H1 (cell line): ENCODE data around the gene CASP12. TPM values are rescaled to one million over a fixed set of nuclear protein-coding genes. Genes with fewer than 3 reads are reported as not detected.

Source experiments
- CTCF ChIA-PET: fragments of 300-600 bp; sonication (Branson Sonifier 250); formaldehyde crosslinking; loops from one replicate; lab custom pipeline; 2021; ENCODE audit not compliant: partially characterized antibody; lab: Charles Lee
- POLR2A ChIA-PET: fragments of 300-600 bp; sonication (Branson Sonifier 250); formaldehyde crosslinking; loops from one replicate; lab custom pipeline; 2021; ENCODE audit warnings: inconsistent platforms; ENCODE audit not compliant: partially characterized antibody; lab: Charles Lee
- DNase-seq, 2 experiments: peaks; one replicate each; pipeline versions ENCODE4 v3.0.0 to v3.0.0-alpha.2; 2010 to 2022; ENCODE audit warnings: low spot score in 2 of 2, low read depth in 1 of 2, mixed read lengths in 1 of 2
- FAIRE-seq: peaks from 2 replicates; lab custom pipeline; 2011; peaks lifted over from hg19 to GRCh38; lab: Jason Lieb, UNC
- H2AFZ ChIP-seq: 2 replicates; pipeline ENCODE4 v1.8.1; 2012; ENCODE audit warnings: low read length, inconsistent platforms
- H2AK5ac ChIP-seq: 2 replicates; pipeline ENCODE4 v1.6.1; 2013; ENCODE audit warnings: low read depth, low read length
- H2BK120ac ChIP-seq: replicated peaks from 2 replicates; pipeline ENCODE3; 2013; ENCODE audit warnings: low read depth, low read length, inconsistent platforms
- H2BK12ac ChIP-seq: 2 replicates; pipeline ENCODE4 v1.6.1; 2013; ENCODE audit warnings: low read depth, low read length
- H2BK15ac ChIP-seq: 2 replicates; pipeline ENCODE4 v1.6.1; 2013; ENCODE audit warnings: low read length
- H2BK20ac ChIP-seq: 2 replicates; pipeline ENCODE4 v1.6.1; 2013; ENCODE audit warnings: low read length
- H2BK5ac ChIP-seq: 2 replicates; pipeline ENCODE4 v1.6.1; 2013; ENCODE audit warnings: low read depth, low read length
- H3K14ac ChIP-seq: 2 replicates; pipeline ENCODE4 v1.6.1; 2013; ENCODE audit warnings: inconsistent platforms; ENCODE audit not compliant: insufficient read length
- H3K18ac ChIP-seq: 2 replicates; pipeline ENCODE4 v1.6.1; 2013; ENCODE audit warnings: low read length; ENCODE audit errors: extremely low read depth
- H3K23ac ChIP-seq: 2 replicates; pipeline ENCODE4 v1.6.1; 2013; ENCODE audit warnings: inconsistent platforms; ENCODE audit not compliant: insufficient read length
- H3K23me2 ChIP-seq: 2 replicates; pipeline ENCODE4 v1.6.1; 2013; ENCODE audit warnings: low read depth, low read length
- H3K27ac ChIP-seq: 2 replicates; pipeline ENCODE4 v1.6.1; 2011; ENCODE audit warnings: low read depth, low read length, inconsistent platforms
- H3K27me3 ChIP-seq, 4 experiments: replicated peaks in 1 of 4; 1 replicate in 1 of 4; 2 replicates in 3 of 4; pipeline versions ENCODE4 v1.6.1 to v1.8.1; 2011 to 2013; ENCODE audit warnings: low read length in 3 of 4, mild to moderate bottlenecking in 3 of 4, inconsistent platforms in 2 of 4, mixed read lengths in 2 of 4, moderate library complexity in 1 of 4; ENCODE audit not compliant: control insufficient read depth in 3 of 4, insufficient read depth in 3 of 4; ENCODE audit errors: extremely low read depth in 1 of 4
- H3K36me3 ChIP-seq, 4 experiments: 2 replicates each; pipeline versions ENCODE4 v1.6.1 to v1.8.1; 2011 to 2013; ENCODE audit warnings: mild to moderate bottlenecking in 4 of 4, low read length in 3 of 4, moderate library complexity in 2 of 4, control low read depth in 1 of 4, inconsistent platforms in 1 of 4; ENCODE audit not compliant: insufficient read depth in 4 of 4, control insufficient read depth in 2 of 4
- H3K4ac ChIP-seq: replicated peaks from 2 replicates; pipeline ENCODE3; 2013; ENCODE audit warnings: low read length, low read depth, mixed read lengths, inconsistent platforms; ENCODE audit not compliant: insufficient read length
- H3K4me1 ChIP-seq, 4 experiments: replicated peaks in 1 of 4; 1 replicate in 1 of 4; 2 replicates in 3 of 4; pipeline versions ENCODE4 v1.6.1 to v1.8.1; 2011 to 2013; ENCODE audit warnings: low read length in 3 of 4, inconsistent platforms in 2 of 4, mixed read lengths in 1 of 4; ENCODE audit not compliant: insufficient read depth in 4 of 4, control insufficient read depth in 3 of 4
- H3K4me2 ChIP-seq, 2 experiments: 2 replicates each; pipeline versions ENCODE4 v1.6.1 to v1.8.1; 2011 to 2013; ENCODE audit warnings: low read depth in 2 of 2, low read length in 2 of 2, control low read depth in 1 of 2, inconsistent platforms in 1 of 2, mild to moderate bottlenecking in 1 of 2; ENCODE audit not compliant: insufficient read depth in 1 of 2
- H3K4me3 ChIP-seq, 4 experiments: fragments of 200-600, 300-600 bp in 1 of 4; sonication (generic), shearing (Covaris generic), sonication (Bioruptor Twin) in 1 of 4; 2 replicates each; pipeline versions ENCODE4 v1.5.1 to v1.8.1; 2011 to 2016; ENCODE audit warnings: low read length in 4 of 4, low read depth in 3 of 4, control low read depth in 2 of 4, inconsistent platforms in 2 of 4, mild to moderate bottlenecking in 2 of 4, mixed read lengths in 1 of 4, moderate library complexity in 1 of 4; ENCODE audit not compliant: insufficient read depth in 2 of 4; ENCODE audit errors: extremely low read depth in 1 of 4
- H3K56ac ChIP-seq: replicated peaks from 2 replicates; pipeline ENCODE3; 2013; ENCODE audit warnings: low read depth, mild to moderate bottlenecking, mixed read lengths, low read length, inconsistent platforms; ENCODE audit not compliant: insufficient read length
- H3K79me1 ChIP-seq: 2 replicates; pipeline ENCODE4 v1.6.1; 2013; ENCODE audit warnings: low read depth, low read length, control low read depth
- H3K79me2 ChIP-seq, 2 experiments: 2 replicates each; pipeline versions ENCODE4 v1.6.1 to v1.8.1; 2012 to 2013; ENCODE audit warnings: low read length in 2 of 2, mild to moderate bottlenecking in 2 of 2, inconsistent platforms in 1 of 2; ENCODE audit not compliant: insufficient read depth in 2 of 2, control insufficient read depth in 1 of 2
- H3K9ac ChIP-seq, 4 experiments: replicated peaks in 1 of 4; 1 replicate in 1 of 4; 2 replicates in 3 of 4; pipeline versions ENCODE4 v1.6.1 to v1.8.1; 2011 to 2013; ENCODE audit warnings: low read depth in 3 of 4, low read length in 3 of 4, control low read depth in 2 of 4, mild to moderate bottlenecking in 2 of 4, moderate library complexity in 2 of 4, inconsistent platforms in 1 of 4; ENCODE audit errors: extremely low read depth in 1 of 4
- H3K9me3 ChIP-seq, 2 experiments: 2 replicates each; pipeline versions ENCODE4 v1.6.1 to v1.8.1; 2012 to 2013; ENCODE audit warnings: mild to moderate bottlenecking in 2 of 2, moderate library complexity in 2 of 2, control low read depth in 1 of 2, inconsistent platforms in 1 of 2, low read depth in 1 of 2, low read length in 1 of 2, mixed read lengths in 1 of 2; ENCODE audit not compliant: insufficient read depth in 2 of 2
- H4K20me1 ChIP-seq, 2 experiments: replicated peaks in 1 of 2; 2 replicates each; pipeline versions ENCODE3 to v1.8.1; 2011 to 2013; ENCODE audit warnings: inconsistent platforms in 2 of 2, low read length in 2 of 2, mild to moderate bottlenecking in 1 of 2; ENCODE audit not compliant: insufficient read depth in 2 of 2, control insufficient read depth in 1 of 2
- H4K5ac ChIP-seq: 2 replicates; pipeline ENCODE4 v1.6.1; 2013; ENCODE audit warnings: low read length, low read depth, mixed read lengths, inconsistent platforms; ENCODE audit not compliant: insufficient read length
- H4K8ac ChIP-seq: 2 replicates; pipeline ENCODE4 v1.8.0; 2013; ENCODE audit warnings: mild to moderate bottlenecking, moderate library complexity, low read length, inconsistent platforms; ENCODE audit not compliant: insufficient read depth; ENCODE audit errors: extremely low read depth
- H4K91ac ChIP-seq: replicated peaks from 2 replicates; pipeline ENCODE3; 2013; ENCODE audit warnings: low read length, mixed read lengths, inconsistent platforms; ENCODE audit not compliant: insufficient read length
- HDAC6 ChIP-seq: IDR thresholded peaks from one replicate; pipeline ENCODE4 v1.7.1; 2012; ENCODE audit warnings: low read depth, mild to moderate bottlenecking, inconsistent platforms, low read length, moderate library complexity
- POLR2A ChIP-seq, 2 experiments: IDR thresholded peaks; 1 replicate in 1 of 2; 2 replicates in 1 of 2; pipeline ENCODE4 v1.6.1; 2011; ENCODE audit warnings: low read depth in 2 of 2, low read length in 2 of 2, mild to moderate bottlenecking in 2 of 2; ENCODE audit errors: control extremely low read depth in 1 of 2
- RAD21 ChIP-seq, 2 experiments: IDR thresholded peaks in 1 of 2; conservative IDR thresholded peaks in 1 of 2; 2 replicates each; pipeline ENCODE4 v1.6.1; 2011; ENCODE audit warnings: low read depth in 2 of 2, low read length in 2 of 2, improper control_type of control experiment in 1 of 2, inconsistent platforms in 1 of 2, mild to moderate bottlenecking in 1 of 2, moderate library complexity in 1 of 2
- RBBP5 ChIP-seq: IDR thresholded peaks from 2 replicates; pipeline ENCODE4 v1.7.1; 2012; ENCODE audit warnings: low read depth, mild to moderate bottlenecking, inconsistent platforms, low read length, moderate library complexity, borderline replicate concordance
- RFX5 ChIP-seq: IDR thresholded peaks from 2 replicates; pipeline ENCODE4 v1.6.1; 2011; ENCODE audit warnings: low read depth, low read length, improper control_type of control experiment, borderline replicate concordance
- RNF2 ChIP-seq: fragments of 200-900, 300-1000 bp; sonication (generic); IDR thresholded peaks from 2 replicates; pipeline ENCODE4 v1.7.1; 2016; ENCODE audit warnings: borderline replicate concordance, low read depth, mild to moderate bottlenecking, antibody characterized with exemption, low read length; ENCODE audit not compliant: poor library complexity, severe bottlenecking; ENCODE audit errors: missing control alignments
- WGBS, 2 experiments: shearing (Covaris generic) in 1 of 2; methylation state at CpG; one replicate each; pipeline versions ENCODE4 v1.1.6 to v1.1.7; 2013 to 2015; ENCODE audit warnings: low lambda C conversion rate in 2 of 2, mixed read lengths in 2 of 2, inconsistent platforms in 1 of 2, low coverage in 1 of 2, missing lambda C conversion rate in 1 of 2; ENCODE audit not compliant: insufficient replicate concordance in 2 of 2, insufficient coverage in 1 of 2, insufficient read length in 1 of 2; ENCODE audit errors: extremely low coverage in 1 of 2, missing lambda C conversion rate in 1 of 2; 5-methylcytosine and 5-hydroxymethylcytosine counted together
- polyA plus RNA-seq, 7 experiments: library from polyadenylated mRNA; depleted of rRNA in 3 of 7; stranded (reverse) in 5 of 7; unstranded in 2 of 7; fragments of >200 nt in 5 of 7; fragments of 200-250 nt in 2 of 7; gene quantifications; 1 replicate in 5 of 7; 2 replicates in 1 of 7; 4 replicates in 1 of 7; pipeline versions ENCODE4 v1.2.1 to v1.2.3, GENCODE V29; 2011 to 2013; ENCODE audit warnings: missing spikeins in 2 of 7, mixed read lengths in 2 of 7
- total RNA-seq: library from RNA; stranded (reverse); fragmentation: NEBNext Ultra II Directional; extraction: Animal tissue kit (Norgen Biotek cat#: 25700); gene quantifications from 2 replicates; pipeline ENCODE4 v1.2.1, GENCODE V29; 2021
- TF ChIP-seq, protein P1 (sequence below): IDR thresholded peaks from 2 replicates; pipeline ENCODE4 v1.6.1; 2012; ENCODE audit warnings: inconsistent platforms

CASP12 gene
- total and polyA plus RNA-seq, 2 of the 8 experiments (the other 6 are each of a cell fraction or from before 2014, with no cell fraction given) = not detected

DNA sequence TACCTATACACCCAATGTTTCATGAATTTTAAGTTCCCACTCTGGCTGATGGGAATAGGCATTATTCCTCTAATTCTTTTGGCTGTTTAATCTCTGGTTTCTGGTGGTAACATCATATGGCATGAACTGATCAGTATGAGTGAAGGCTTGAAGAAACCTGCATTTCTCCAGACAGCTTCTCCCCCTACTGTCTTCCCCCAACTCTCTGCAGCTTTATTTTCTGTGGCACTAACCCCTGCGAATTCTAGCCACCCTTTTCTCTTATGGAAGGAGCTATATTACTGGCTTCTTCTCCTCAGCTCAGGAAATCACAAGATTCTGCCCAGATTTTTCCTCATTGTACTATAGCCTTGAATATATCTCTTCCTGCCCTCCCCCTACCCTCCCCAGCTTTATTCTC lies 57.1 kb downstream of the CASP12 start:
- Histone ChIP-seq H2AK5ac (no peak overlapping the region), H2BK15ac (no peak overlapping the region), H3K23me2 (no peaks in the 10 kb centered on the region), H3K79me1 (no peaks in the 10 kb centered on the region), H3K9ac (no peak overlapping the region), H3K4me2 (no peak overlapping the region), H2BK20ac (no peak overlapping the region), H3K4ac (no peak overlapping the region), H3K79me2 (no peaks in the 10 kb centered on the region), H3K27me3 (no peaks in the 10 kb centered on the region), H3K4me1 (no peaks in the 10 kb centered on the region), H4K20me1 (no peaks in the 10 kb centered on the region), H2BK120ac (no peak overlapping the region), H2AFZ (peak overlapping the region; percentile 6), H3K4me3 (no peak overlapping the region), H3K23ac (no peak overlapping the region), H3K18ac (no peak overlapping the region), H4K5ac (no peak overlapping the region), H3K14ac (no peak overlapping the region), H3K36me3 (peaks cover 0 to 3% (median 0%) of the 10 kb centered on the region in 4 experiments; a peak in 1 of 8 replicates), H2BK5ac (no peak overlapping the region), H3K56ac (no peak overlapping the region), H4K91ac (no peak overlapping the region), H3K9me3 (0 out of 4 replicates have a peak, but pooled peaks cover 0 to 5% of the 10 kb centered on the region in 2 experiments), H4K8ac (no peak overlapping the region), H2BK12ac (no peak overlapping the region), H3K27ac (no peak overlapping the region)
- 55% methylated on average over 1 of the region's 1 CpG; no CpG with 5 or more reads in 1 of the 2 experiments for WGBS, 2 experiments
- POLR2A ChIA-PET = no interaction called here
- no peak for FAIRE-seq
- DNase-seq = no peak
- CTCF ChIA-PET = interaction anchor here (0.7 to 1.2 kb wide), 3 partner anchors 11 to 32 kb away, joined by 3 read pairs; no protein-coding TSS in a partner anchor
- TF ChIP-seq POLR2A (IDR thresholded peaks at IDR 0.05; ENCODE audit: control extremely low read depth in 1 of 2, low read depth in 2 of 2, low read length in 2 of 2) (no peak), RBBP5 (no peak), RFX5 (no peak), HDAC6 (no peak), RNF2 (no peak), RAD21 (IDR thresholded peaks at IDR 0.05 in 1 of 2, conservative IDR thresholded peaks at IDR 0.05 in 1 of 2; ENCODE audit: low read depth in 2 of 2, low read length in 2 of 2) (peak; percentile 15 to 19; a peak in 2 of 4 replicates)
- TF ChIP-seq, protein P1, sequence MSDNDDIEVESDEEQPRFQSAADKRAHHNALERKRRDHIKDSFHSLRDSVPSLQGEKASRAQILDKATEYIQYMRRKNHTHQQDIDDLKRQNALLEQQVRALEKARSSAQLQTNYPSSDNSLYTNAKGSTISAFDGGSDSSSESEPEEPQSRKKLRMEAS = no peak
